H1 (cell line): ENCODE data around the gene PRDM2. TPM values are rescaled to one million over a fixed set of nuclear protein-coding genes. Genes with fewer than 3 reads are reported as not detected.

Experiments used
- CBX8 ChIP-seq: fragments of 300-800, 300-1000 bp; sonication (generic); IDR thresholded peaks from 2 replicates; pipeline ENCODE4 v1.7.1; 2016; ENCODE audit warnings: low read depth, low read length, borderline replicate concordance
- CHD7 ChIP-seq: fragments of 300-600 bp; sonication (generic); IDR thresholded peaks from 2 replicates; pipeline ENCODE4 v1.7.1; 2012; ENCODE audit warnings: low read length, moderate library complexity, mild to moderate bottlenecking, inconsistent platforms; ENCODE audit not compliant: insufficient replicate concordance
- JUND ChIP-seq: IDR thresholded peaks from 2 replicates; pipeline ENCODE4 v1.6.1; 2011; ENCODE audit warnings: mild to moderate bottlenecking, improper control_type of control experiment, low read length
- MAFK ChIP-seq: IDR thresholded peaks from 2 replicates; pipeline ENCODE4 v1.6.1; 2012; ENCODE audit warnings: low read depth, mild to moderate bottlenecking, improper control_type of control experiment, low read length
- TAF7 ChIP-seq: optimal IDR thresholded peaks from 2 replicates; pipeline ENCODE3; 2011; ENCODE audit warnings: low read depth, mild to moderate bottlenecking, inconsistent platforms, low read length, moderate library complexity, borderline replicate concordance
- TEAD4 ChIP-seq: IDR thresholded peaks from 2 replicates; pipeline ENCODE4 v1.6.1; 2012; ENCODE audit warnings: low read depth, low read length, inconsistent platforms, mixed read lengths
- USF2 ChIP-seq: IDR thresholded peaks from 2 replicates; pipeline ENCODE4 v1.6.1; 2011; ENCODE audit warnings: low read length, improper control_type of control experiment
- polyA plus RNA-seq, 7 experiments: library from polyadenylated mRNA; depleted of rRNA in 3 of 7; stranded (reverse) in 5 of 7; unstranded in 2 of 7; fragments of >200 nt in 5 of 7; fragments of 200-250 nt in 2 of 7; gene quantifications; 1 replicate in 5 of 7; 2 replicates in 1 of 7; 4 replicates in 1 of 7; pipeline versions ENCODE4 v1.2.1 to v1.2.3, GENCODE V29; 2011 to 2013; ENCODE audit warnings: missing spikeins in 2 of 7, mixed read lengths in 2 of 7
- total RNA-seq: library from RNA; stranded (reverse); fragmentation: NEBNext Ultra II Directional; extraction: Animal tissue kit (Norgen Biotek cat#: 25700); gene quantifications from 2 replicates; pipeline ENCODE4 v1.2.1, GENCODE V29; 2021

PRDM2 gene
- total and polyA plus RNA-seq, 2 of the 8 experiments (the other 6 are each of a cell fraction or from before 2014, with no cell fraction given), result 5.8 to 21.2 TPM

GRCh38 chr1:13792419-13792818, 92.4 kb downstream of the PRDM2 start (continued):
- TF ChIP-seq CHD7, result no peak
- TF ChIP-seq TAF7, result no peak
- no peak for TF ChIP-seq TEAD4
- TF ChIP-seq USF2, result no peak
- TF ChIP-seq CBX8, result no peak
- no peak for TF ChIP-seq MAFK
- no peak for TF ChIP-seq JUND
- TF ChIP-seq, all 59 proteins: peak for 0
